GM19328 (cell line): ENCODE data around the gene TBC1D22A.
"Not testable (repeated sequence)": the region's sequence is repeated elsewhere in the genome, so short reads cannot be mapped to it uniquely, and the experiment has no call there.

Experiments
- ATAC-seq: cut with Tn5 transposase; IDR thresholded peaks from one replicate; pipeline ENCODE4 v1.9.1; 2021; ENCODE audit warnings: mild to moderate bottlenecking, moderate library complexity; ENCODE audit not compliant: unreplicated experiment

TBC1D22A gene

GRCh38 chr22:47170511-47171440, 408.3 kb downstream of the TBC1D22A start:
- not testable (repeated sequence) for ATAC-seq

DNA sequence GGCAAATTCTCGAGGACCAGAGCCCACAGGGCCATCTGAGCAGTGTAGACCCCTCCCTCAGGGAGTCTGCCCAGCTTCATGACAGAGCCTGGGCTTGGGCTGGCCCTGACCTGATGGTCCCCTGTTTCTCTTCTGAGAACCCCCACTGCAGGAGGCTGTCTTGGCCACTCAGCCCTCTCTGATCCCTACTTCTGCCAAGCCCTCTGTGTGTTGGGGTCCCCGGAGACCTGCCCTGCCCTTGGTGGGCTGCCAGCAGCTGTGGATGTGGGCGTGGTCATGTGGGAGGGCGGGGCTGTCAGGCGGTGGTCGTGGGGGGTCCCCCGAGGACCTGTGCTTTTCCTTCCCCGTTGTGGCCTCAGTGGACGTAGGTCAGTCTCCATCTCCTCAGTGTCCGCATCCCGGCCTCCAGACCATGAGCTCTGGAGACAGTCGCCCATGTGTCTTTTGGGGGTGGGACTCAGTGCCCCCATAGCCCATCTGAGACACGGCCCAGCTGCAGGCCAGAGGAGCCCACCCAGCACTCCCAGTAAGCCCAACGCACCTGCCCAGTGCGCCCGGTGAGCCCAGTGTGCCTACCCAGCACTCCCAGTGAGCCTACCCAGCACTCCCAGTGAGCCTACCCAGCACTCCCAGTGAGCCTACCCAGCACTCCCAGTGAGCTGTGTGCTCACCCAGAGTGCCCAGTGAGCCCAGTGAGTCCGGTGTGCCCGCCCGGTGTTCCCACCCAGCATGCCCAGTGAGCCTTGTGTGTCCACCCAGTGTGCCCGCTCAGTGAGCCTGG, 409.2 kb downstream of the TBC1D22A start:
- no peak for ATAC-seq

DNA sequence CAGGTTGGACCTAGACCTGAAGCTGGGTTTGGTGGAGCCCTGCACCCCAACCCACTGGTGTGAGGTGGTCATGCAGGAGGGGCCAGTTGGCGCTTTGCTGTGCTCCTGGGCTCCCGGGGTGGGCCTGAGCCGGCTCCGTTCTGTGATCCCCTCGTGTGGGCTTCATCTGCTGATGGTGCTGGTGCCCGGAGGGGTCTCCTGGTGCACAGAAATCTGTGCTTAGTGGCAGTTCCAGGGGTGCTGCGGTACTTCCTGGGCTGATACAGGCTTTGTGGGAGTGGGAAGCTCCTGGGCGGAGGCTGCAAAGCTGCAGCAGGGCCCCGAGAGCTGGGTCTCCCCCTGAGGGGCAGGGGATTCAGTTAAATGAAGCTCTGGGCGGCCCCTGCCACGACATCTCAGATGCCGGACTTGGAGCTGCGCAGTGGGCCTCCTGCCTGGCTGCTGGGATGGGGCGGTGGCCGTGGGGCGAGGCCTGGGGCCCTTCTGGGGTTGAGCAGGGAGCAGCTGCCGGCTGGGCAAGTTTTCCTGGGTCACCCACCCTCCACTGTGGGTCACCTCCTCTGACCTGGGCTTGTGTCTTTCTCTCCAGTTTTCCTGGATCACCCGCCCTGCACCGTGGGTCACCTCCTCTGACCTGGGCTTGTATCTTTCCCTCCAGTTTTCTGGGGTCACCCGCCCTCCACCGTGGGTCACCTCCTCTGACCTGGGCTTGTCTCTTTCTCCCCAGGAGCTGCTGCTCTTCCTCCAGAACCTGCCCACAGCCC, 410.5 kb downstream of the TBC1D22A start:
- ATAC-seq = no peak

DNA sequence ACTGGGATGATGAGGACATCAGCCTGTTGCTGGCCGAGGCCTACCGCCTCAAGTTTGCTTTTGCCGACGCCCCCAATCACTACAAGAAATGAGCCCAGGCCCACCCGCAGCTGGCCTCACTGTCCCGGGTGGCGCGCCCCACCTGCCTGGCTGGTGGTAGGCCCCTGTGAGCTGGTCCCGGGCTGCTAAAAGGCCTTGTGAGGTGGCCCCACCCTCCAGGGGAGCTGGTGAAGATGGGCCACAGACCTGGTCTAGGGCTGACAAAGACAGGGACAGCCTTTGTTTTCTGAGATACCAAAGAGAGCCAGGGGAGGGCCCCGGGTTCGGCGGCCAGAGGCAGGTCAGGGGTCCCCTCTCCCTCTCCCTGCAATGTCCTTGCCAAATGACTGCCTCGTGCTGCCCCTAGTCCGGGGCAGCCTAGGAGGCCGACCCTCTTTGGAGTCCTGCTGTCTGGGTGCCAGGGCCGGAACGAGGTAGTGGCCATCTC, 411.1 kb downstream of the TBC1D22A start:
- ATAC-seq = no peak

DNA sequence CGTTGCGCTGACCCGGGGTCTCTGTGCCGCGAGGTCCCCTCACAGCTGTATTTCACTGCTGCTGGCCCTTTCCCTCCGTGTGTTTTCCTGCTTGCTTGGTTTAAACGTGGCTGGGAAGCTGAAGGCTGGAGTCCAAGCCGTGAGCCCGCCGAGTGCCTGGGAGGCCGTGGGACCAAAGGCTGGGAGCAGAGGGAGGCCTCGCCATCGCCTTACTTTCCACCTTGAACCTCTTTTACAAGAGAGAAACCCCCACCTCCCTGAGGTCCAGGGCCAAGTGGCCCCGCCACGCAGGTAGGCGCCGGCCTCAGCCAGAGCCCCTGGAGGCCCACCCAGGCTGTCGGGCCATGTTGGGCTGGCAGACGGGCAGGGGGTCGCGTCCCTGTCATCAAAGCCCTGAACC, 411.6 kb downstream of the TBC1D22A start:
- no peak for ATAC-seq

- ATAC-seq = no peak
These were observed 412.2 kb downstream of the TBC1D22A start for GRCh38 chr22:47174671-47175112.

DNA sequence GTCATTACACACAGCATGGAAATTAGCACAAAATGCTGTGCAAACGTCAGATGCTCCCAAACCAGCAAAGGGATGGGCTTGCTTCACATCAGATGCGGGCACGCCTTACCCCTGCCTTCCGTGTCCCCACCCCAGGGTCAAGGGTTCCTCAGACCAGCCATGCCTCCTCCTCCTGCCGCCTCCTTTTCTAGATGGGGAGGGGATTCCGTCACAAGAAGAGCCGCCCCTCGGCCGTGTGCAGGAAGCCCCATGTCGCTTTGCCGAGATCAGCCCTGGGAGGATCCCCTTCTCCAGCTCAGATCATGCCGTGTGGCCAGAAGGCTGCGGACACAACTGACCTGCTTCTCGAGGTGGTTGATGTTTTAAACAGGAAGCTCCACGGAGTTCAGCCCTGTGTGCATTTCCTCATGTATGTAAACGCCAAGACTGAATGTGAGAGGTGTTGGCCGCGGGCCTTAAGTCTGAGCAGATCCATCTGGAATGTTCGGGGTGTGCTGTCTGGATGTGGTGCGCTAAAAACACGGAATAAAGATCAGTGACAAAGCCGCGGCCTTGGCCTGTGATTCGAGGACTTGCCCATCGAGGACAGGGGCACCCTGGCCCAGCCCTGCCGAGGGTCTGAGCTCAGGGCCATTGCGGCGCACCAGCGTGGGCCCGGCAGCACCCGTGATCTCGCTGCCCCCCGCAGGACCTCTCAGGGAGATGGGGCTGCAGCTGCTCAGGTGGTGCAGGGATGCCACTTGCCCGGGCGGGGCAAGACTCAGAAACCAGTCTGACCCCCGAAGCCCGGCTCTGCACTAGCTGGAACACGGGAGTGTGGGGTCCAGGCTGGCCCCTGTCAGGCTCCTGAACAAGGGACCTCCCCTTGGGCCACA, 412.9 kb downstream of the TBC1D22A start:
- ATAC-seq = no peak

- no peak for ATAC-seq
These were observed 413.6 kb downstream of the TBC1D22A start for GRCh38 chr22:47176026-47176389.

GRCh38 chr22:47176573-47177333, 414.3 kb downstream of the TBC1D22A start:
- ATAC-seq = no peak

DNA sequence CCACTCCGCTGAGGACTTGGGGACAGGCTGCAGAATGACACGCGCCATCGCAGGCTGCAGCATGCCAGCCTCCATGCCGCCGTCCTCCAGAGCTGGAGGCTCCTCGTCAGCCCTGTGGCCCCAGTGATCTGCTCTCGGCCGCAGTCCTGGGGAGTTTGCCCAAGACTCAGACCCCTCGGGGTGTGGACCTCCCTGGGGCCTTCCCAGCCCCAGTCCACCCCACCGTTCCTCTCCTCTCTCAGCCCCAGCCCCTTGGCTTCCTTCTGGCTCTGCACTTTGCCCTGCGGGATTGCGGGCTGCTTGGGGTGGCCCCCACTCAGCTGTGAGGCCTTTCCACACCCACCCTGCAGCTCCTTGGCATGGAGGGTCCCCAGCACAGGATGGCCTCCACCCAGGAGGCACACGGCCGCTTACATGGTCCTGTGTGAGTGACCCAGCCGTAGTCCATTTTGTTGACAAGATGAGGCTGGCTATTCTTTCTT, 414.9 kb downstream of the TBC1D22A start:
- no peak for ATAC-seq

DNA sequence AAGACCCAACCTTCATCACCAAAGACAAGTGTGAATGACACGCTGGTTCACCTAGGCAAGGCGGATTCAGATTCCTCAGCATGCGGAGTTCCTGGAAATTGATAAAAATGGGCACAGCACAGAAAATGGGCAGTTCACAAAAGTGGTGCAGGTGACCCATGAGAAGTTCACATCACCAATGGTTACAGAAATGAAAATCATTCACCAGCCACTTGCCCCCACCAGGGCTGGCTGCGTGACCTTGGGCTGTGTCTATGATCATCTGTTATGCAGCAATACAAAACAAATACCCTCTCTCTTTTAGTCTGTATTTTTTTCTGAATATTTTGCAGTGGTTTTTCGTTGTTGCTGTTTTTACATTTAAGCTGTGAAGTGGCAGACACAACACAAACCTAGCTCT, 415.9 kb downstream of the TBC1D22A start:
- no peak for ATAC-seq

GRCh38 chr22:47180796-47181195, 418.3 kb downstream of the TBC1D22A start:
- ATAC-seq = no peak

DNA sequence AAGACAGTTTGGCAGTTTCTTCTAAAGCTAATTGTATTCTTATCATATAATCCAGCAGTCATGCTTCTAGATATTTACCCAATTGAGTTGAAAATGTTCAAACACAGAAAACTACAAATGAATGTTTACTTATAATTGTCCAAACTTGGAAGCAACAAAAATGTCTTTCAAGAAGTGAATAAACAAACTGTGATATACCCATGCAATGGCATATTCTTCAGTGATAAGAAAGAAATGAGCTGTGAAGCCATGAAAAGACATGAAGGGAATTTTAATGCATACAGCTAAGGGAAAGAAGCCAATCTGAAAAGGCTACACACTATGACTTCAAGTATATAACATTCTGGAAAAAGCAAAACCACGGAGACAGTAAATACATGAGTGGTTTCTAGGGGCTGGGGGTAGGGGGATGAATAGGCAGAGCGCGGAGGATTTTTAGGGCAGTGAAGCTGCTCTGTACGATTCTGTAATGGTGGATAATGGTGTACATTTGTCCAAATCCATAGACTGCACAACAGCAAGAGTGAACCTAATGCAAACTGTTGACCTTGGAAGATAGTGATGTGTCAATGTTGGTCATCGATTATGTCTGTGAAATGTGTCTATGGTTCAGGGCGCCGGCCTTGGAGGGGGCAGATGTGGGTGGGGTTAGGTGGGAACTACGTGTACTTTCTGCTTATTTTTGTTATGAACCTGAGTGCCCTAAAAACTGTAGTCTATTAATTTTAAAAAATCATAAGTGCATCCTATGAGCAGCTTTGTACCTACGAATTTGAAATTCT, 424.9 kb downstream of the TBC1D22A start:
- ATAC-seq = no peak

- no peak for ATAC-seq
These were observed 426.0 kb downstream of the TBC1D22A start for GRCh38 chr22:47188261-47189055.

- no peak for ATAC-seq
These were observed 426.8 kb downstream of the TBC1D22A start for GRCh38 chr22:47189056-47189916.

DNA sequence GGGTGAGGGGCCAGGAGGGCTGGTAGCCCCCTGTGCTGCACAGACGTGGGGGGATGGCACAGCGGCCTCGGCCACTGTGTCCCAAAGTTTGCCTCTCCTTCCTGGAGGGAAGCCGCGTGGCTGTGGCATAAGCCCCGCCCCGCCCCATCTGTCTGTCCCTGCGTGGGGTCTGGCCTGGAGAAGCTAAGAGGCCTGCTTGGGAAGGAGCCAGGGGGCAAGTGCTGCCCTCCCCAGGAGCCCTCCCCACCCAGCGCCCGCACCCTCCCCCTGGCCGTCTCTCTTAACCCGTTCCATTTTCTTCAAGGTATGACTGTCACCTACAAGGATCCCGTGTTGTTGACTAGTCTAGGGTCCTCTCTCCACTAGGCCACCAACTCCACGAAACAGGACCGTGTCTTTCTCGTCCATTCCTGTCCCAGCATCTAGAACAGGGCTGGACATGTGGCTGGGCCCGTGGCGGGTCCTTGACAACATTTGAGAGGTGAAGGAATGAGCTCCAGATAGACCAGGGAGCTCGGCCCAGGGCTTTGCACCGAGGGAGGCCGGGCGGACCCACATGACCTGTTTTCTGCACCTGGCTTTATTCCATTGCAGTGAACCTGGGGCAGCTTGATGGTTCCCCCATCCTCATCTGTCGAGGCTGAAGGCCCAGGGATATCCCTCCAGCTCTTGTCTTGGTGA, 428.0 kb downstream of the TBC1D22A start:
- no peak for ATAC-seq
